NCI-H128 (cell line): ENCODE data around the gene TRAM2.

Experiments used
- DNase-seq: peaks from one replicate; lab custom pipeline; 2025; ENCODE audit not compliant: unreplicated experiment; lab: John Stamatoyannopoulos, UW

The TRAM2 gene

DNA sequence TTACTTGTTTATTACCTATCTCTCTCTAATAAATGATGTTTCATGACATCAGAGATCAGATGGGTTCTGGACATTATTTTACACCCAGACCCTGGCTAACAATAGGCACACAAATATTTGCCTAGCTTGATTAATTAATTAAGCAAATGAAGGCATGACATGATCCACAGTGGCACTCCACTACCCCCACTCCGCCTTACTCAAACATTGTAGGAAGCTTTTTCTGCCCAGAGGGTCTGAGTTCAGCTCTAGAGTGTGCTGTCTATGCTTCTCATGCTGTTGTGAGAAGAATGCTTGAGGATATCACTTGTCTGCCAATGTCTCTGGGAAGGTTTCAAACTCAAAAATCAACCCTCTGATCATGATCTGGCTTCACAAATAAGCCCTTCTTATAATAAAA, 45.0 kb downstream of the TRAM2 start:
- no peak for DNase-seq

DNA sequence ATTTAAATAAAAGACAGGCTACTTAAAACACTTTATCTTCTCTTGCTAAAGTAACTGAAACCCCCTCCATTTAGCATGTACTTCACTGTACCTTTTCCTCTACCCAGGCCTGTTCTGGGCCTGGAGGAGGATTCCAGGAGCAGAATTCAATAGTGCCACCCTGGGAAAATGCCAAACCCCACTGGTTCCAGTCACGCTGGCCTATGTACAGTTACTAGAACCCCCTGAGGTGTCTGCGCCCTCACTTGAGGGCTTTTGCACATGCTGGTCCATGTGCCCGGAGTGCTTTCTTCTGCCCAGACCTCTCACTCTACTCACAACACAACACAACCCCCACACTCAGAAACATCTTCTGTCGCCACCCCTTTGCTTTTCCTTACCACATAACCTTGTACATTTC, 45.5 kb downstream of the TRAM2 start:
- DNase-seq: no peak

DNA sequence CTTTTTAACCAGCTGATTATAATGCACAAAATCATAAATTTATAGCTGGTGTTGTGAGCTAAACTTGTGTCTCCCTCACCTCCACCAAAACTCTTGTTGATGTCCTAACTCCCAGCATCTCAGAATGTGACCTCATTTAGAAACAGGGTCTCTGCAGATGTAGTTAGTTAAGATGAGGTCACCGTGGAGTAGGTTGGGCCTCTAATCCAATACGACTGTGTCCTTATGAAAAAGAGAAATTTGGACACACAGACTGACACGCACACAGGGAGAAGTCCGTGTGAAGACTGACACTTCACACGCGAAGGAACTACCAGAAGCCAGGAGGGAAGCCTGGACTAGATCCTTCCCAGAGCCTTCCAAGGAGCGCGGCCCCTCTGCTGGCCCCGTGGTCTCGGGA, 46.5 kb downstream of the TRAM2 start:
- DNase-seq: no peak

DNA sequence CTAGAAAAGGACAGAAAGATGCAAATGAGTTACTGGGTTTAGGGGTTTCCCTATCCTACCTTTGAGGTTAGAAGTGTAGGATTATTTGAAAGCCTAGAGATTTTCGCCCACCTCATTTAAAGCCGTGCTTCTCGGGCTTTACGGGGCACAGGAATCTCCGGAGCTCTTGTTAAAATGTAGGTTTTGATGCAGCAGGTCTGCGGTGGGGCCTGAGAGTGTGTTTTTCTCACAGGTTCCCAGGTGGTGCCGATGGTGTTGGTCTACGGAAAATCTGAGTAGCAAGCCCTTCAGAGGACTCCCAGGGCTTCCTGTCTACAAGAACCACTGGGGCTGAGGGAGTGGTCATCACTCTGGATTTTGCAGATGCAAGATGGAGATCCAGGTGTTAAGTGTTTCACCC, 47.5 kb downstream of the TRAM2 start:
- no peak for DNase-seq

GRCh38 chr6:52527436-52527835, 49.4 kb downstream of the TRAM2 start:
- DNase-seq: no peak

DNA sequence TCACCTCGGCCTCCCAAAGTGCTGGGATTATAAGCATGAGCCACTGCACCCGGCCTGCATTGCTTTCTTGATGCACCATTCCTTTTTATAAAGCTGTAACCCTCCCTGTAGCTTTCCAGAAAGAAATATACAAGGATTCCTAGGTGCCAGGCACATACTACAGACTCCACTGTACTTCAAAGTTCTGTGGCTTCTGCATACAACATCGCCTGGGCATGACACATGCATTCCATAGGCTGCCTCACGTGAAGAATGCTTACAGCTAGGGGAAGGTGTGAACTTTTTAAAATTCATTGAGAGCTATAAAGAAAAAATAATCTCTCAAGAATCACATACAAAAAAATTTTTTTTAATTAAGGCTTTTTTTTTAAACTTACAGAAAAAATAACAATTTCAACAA, 50.2 kb downstream of the TRAM2 start:
- DNase-seq: no peak

DNA sequence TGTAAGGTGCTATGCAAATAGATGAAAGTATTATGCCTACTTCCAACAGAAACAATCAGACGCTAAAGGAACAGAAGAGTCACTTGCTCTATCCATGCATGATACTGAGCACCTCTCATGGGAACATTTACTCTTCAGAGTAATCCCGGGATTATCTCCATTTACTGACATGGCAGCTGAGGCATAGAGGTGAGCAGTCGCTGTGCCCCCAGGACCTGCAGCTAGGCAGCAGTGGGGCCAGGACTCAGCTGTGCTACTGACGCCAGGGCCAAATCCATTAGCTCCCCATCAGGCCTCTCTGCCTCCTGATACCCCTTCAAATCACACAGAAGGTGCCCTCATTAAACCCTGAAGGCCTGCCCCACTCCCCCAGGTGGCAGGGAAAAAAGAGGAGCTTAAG, 51.9 kb downstream of the TRAM2 start:
- no peak for DNase-seq

GRCh38 chr6:52523378-52524142, 53.3 kb downstream of the TRAM2 start:
- no peak for DNase-seq

- no peak for DNase-seq
These were observed 54.2 kb downstream of the TRAM2 start for GRCh38 chr6:52522655-52523054.

GRCh38 chr6:52522151-52522626, 54.7 kb downstream of the TRAM2 start:
- no peak for DNase-seq

DNA sequence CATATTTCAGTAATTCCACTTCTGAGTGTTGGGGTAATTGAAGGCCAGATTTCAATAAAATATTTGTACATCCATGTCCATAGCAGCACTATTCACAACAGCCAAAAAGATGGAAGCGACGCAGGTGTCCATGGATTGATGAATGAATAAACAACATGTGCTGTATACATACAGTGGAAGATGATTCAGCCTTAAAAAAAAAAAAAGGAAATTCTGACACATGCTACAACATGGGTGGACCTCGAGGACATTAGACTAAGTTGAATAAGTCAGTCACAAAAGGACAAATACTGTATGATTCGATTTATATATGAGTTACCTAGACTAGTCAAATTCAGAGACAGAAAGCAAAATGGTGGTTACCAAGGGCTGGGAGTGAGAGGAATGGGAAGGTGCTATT, 57.2 kb downstream of the TRAM2 start:
- no peak for DNase-seq

DNA sequence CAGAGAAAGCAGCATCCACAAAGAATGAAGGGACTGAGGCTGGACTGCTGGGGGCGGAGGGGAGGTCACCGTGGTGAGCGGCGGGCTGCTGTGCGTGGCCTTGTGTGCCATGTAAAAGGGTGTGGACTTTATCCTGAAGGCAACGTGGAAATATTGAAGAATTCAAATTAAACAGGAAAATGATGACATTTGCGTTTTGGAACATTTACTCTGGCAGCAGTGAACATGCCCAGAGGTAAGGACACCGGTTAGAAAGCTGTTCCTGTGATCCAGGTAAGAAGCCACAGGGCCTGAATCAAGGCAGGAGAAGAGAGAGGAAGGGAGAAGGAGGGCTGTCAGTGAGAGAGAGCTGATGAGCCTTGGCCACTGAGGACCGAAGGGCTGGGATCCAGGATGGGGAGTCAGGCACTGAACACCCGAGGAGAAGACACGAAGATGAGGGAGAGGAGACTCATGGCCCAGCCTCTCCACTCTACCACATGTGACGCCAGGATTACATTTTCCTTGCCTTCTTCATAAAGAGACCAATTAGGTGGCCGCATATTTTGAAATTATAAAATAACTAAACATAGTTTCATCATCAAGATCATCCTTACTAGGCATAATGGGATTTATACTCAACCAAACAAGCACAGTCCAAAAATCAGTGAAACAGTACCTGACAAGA, 58.4 kb downstream of the TRAM2 start:
- DNase-seq: no peak

DNA sequence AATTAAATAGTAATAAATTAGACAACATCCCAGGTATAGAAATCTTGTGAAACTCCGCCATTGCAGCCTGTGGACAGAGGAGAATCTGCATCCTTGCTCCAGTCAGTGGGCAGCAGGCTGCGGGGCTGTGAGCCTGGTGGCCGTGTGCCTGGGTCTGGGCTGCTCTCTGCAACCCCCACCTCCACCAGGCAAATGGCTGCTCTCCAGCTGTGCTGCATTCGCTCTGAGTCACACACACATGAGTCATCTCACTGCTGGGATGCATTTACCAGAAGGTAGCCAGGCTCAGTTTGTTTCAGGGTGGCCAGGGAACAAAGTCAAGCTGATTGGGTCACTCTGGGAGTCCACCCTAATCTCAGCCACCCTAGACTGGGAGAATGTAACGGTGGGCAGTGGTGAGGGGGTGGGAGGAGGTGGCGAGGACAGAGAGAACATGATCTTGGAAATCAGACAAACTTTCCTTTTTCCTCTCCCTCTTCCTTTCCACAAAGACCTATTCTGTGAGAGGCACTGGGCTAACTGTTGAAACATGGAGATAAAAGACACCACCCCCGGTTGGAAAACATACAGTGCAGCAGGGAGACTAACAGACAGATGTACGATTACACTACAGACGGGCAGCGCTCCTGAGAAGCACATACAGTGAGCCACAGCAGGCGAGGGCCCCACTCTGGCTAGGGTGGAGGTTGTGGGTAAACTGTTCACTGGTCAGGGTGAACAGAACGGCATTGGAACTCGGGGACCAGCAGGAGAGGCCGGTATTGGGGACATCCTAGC, 59.2 kb downstream of the TRAM2 start:
- no peak for DNase-seq

DNA sequence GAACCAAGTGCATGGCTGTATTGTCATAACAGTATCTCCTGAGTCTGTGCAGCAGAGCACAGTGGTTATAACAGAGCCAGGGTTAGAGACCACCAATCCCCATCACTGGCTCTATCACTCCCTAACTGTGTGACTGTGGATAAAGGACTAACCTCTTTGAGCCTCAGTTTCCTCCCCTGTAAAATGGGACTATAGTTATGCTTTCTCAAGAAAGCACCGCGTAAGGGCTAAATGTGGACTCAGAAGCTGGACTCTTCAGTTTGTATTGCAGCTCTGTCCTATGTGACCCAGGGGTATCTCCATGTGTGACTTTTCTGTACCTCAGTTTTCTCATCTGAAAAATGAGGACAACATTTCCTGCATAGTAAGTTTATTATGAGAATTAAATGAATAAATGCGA, 59.9 kb downstream of the TRAM2 start:
- no peak for DNase-seq

- DNase-seq: no peak
These were observed 60.6 kb downstream of the TRAM2 start for GRCh38 chr6:52516269-52516668.

DNA sequence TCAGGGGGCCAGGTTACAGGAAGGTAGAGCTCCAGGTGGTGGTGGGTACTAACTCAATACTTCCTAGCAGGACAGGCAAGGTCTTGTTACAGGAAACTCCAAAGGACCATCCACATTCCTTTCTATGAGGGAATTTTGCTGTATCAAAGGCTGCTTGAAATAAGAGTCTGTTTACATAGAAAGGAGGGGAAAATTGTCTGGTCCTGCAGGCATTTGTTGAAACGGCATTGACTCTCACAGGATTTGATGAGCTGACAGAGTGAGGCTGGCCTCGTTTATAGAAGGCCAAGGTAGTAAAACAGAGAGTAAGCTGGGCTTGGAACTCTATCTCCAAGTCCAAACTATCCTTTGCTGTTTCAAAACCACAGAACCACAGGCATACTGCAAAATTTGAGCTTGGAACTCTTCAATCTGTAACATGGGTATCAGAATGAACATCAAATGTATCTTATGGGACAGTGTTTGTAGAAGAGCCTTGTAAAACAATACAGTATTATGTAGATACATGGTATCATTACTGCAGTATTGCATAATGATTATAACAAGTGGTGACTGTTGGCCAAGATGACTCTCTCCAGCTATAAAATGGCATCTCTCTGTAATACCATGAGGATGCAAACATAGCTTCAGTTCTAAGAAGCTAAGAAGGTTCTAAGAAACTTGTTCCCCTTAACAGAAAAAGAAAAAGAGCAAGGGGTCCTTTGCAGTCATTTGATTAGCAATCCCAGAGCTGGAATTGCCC, 61.5 kb downstream of the TRAM2 start:
- DNase-seq: no peak

DNA sequence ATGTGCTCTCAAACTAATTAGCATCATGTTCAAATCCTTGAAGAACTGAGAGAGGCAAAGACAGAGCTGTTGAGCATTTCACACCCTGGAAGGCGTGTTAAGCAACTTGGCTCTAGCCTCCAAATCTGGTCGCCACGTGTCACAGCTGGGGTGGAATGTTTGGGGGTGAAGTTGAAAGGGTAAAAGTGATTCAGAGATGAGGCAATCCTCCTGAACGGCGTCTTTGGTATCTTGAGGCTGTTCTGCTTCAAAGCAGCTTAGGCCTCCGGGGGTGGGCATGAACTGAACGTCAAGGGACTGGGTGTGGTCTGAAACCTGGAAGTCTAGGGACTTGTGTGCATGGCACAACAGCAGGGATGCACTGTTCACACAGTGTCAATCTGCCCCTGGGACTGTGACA, 62.3 kb downstream of the TRAM2 start:
- no peak for DNase-seq

- DNase-seq: no peak
These were observed 63.0 kb downstream of the TRAM2 start for GRCh38 chr6:52513896-52514295.

GRCh38 chr6:52513464-52513863, 63.4 kb downstream of the TRAM2 start:
- DNase-seq: no peak

DNA sequence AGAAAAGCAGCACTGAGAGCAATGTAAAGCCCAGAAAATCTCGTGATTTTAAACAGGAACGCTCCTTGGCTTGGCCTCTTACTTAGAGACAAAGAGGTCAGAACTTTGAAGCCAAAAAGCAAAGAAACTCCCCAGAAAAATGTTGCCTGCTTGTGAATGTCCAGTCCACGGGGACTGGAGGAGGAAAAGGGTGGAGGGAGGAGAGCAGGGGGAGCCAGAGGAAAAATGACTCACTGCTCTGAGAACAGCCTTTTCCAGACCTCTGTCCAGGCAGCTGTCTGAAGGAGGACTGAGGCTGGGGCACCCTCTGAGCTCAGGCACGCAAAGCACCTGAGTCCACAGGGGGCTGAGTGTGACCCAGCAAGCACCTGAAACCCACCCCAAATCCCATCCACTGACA, 64.7 kb downstream of the TRAM2 start:
- no peak for DNase-seq

GRCh38 chr6:52511572-52512151, 65.2 kb downstream of the TRAM2 start:
- no peak for DNase-seq
